Breast epithelium (tissue), 3 donors: ENCODE measurements around the gene CTNNA1.

Source experiments
- CTCF ChIP-seq, 3 donors: fragments of 450-650 bp; IDR thresholded peaks; one replicate each; pipeline ENCODE4 v1.5.1; 2016 to 2017; ENCODE audit warnings: antibody characterized with exemption in 3 of 3, mild to moderate bottlenecking in 3 of 3, moderate library complexity in 3 of 3
- POLR2A ChIP-seq: fragments of 450-650 bp; IDR thresholded peaks from one replicate; pipeline ENCODE4 v1.6.1; 2016; ENCODE audit warnings: antibody characterized with exemption, mild to moderate bottlenecking, moderate library complexity

- no peak for TF ChIP-seq CTCF (IDR thresholded peaks at IDR 0.05)
- no peak for TF ChIP-seq POLR2A
These were observed 115.8 kb downstream of the CTNNA1 start for GRCh38 chr5:138869038-138869437.
